Eye (tissue), 1 donor: Measurements from ENCODE around the gene NPAS3.
A peak's percentile ranks its signal among the peaks of the same experiment; 100 is the strongest.

Source experiments
- DNase-seq: peaks from one replicate; pipeline ENCODE4 v3.0.0-alpha.2; 2015

The NPAS3 gene

DNA sequence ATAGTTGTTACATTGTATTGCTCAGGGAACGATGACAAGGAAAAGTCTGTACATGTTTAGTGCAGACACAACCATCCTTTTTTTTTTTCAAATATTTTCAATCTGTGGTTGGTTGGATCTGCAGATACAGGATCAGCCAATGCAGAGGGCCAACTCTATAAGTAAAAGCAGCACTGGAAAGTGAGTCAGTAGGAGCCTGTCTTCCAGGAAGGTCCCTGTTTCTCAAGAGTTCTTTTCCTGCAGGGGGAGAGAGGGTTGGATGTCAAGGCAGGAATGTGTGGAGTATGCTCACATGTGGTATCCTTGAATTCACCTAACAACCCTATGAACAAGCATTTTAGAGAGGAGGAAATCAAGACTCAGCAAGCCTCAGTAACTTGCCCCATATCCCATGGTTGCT, 409.1 kb downstream of the NPAS3 start:
- DNase-seq: no peak

DNA sequence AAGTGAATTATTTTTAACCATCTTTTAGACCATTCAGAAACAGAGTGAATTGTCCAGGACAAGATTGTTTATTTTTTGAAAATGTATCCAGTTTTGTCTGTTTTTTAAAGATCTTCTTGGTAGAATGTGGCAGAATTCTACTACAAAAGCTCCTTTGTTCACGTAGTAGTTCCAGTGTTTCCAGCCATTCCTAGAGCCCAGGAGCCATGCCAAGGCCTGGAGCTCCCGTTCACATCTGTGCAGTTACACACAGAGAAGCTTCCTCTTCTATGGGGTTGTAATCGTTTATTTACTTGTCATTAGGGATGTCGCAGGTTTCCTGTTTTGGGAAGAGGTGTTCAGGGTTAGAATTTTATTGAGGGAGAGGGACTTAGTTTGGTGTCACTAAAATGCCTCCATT, 409.8 kb downstream of the NPAS3 start:
- no peak for DNase-seq

DNA sequence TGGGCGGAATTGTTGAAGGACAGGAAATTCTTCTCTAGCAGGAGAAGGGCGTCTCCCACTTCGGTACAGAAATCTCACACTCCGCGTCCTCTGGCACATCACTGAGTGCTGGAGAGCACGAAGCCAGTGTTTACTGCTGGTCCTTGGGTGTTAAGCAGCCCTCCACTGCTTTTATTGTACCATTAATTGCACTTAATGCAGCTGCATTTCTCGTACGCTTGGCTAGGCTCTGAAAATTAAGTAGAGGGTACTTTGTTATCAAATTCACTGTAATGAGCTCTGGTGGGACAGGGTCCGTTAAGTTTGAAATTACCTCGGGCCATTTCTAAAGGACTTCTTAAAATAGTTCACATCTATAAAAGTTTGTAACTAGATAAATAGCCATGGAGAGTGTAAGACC, 411.2 kb downstream of the NPAS3 start:
- peak; percentile 65 for DNase-seq

DNA sequence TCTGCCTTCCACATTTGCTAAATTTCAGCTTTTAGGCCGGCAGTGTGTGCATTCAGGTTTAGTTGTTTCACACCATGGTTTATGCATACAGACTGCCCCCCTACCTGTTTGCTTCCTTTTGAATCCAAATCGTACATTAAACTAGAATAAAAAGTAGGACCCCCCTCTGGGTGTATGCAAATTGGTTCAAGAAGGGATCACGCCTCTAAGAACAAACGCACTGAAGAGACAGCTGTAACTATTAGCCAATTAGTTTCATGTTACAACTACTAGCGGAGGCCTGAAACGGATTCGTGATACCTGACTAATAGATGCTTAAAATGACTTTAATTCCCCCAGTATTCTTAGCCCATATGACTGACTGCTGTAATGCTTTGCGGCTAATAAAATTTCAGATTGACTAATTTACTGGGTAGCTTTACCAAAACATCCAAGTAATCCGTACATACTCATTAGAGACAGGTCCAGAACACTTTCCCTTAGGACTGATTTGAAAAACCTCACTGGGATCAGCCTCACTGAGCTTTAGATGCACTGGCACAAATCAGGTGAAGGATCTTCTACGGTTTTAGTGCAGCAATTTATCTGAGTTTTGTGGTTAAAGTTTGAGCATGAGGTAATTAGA, 411.8 kb downstream of the NPAS3 start:
- DNase-seq: peak; percentile 59

DNA sequence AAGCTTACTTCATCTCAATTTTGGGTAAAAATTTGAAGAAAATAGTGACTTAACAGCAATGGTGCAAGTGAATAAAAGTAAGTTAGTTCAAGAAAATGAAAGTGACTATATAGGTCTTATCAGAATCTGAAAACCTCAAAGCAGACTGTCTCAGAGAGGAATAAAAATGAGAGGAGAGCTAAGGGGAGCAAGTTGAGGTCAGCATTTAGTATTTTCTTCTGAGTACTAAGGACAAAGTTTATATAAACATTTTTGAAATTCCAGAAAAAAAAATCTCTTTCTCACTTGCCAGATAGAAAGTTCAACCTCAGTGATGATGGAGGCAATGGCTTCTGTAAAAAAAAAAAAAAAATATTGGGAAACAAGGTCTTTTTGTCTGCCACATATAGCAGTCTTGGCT, 414.1 kb downstream of the NPAS3 start:
- no peak for DNase-seq

DNA sequence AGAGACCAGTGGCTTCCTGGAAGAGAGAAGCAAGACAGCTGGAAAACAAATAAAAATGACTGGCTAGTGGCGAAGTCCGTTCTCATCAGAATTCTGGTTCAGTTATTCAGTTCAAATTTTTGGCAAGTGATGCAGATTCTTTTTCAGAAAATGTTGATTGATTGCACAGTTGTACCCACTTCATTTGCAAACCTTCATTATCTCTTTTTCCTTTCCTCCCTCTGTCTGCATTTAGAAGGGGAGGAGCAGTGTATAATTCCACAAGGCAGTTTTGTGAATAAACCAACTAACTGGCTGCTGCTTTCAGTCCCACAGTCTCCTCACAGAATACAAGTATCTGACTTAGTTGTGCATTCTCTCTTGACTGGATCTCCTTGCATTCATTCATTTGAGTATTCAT, 417.5 kb downstream of the NPAS3 start:
- DNase-seq: no peak

DNA sequence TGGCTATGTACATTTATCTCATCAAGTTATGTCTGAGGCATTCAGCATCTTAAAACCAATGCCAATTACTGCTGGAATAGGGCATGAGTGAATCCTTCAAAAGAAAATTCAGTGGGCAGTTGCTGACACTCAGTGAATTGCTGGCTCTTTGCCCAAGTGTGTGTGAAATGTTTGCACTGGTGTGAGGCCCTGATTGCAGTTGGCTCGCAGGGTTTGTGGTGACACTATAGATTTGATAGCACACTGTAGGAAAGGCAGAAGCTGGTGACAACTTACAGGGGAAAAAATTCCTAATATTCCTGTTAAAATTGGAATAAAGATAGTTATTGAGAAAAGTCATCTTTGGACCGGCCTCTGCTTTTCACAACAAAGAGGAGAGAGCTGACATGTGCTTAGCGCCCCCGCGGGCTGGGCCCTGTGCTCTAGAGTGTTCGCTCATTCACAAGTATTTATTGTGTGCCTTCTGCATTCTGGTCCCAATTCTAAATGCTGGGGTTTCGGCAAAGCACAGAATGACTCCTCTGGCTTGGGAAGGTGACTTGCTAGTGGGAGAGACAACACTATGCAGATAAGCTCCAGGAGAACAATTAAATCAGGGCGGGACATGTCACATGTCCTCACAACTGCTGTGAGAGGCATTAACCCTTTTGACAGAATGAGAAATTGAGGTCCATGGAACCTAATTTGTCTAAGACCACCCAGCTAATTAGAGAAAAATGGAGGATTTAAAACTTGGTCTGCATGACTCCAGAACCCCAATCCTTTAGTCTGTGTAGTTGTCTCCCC, 418.7 kb downstream of the NPAS3 start:
- peak; percentile 42 for DNase-seq

DNA sequence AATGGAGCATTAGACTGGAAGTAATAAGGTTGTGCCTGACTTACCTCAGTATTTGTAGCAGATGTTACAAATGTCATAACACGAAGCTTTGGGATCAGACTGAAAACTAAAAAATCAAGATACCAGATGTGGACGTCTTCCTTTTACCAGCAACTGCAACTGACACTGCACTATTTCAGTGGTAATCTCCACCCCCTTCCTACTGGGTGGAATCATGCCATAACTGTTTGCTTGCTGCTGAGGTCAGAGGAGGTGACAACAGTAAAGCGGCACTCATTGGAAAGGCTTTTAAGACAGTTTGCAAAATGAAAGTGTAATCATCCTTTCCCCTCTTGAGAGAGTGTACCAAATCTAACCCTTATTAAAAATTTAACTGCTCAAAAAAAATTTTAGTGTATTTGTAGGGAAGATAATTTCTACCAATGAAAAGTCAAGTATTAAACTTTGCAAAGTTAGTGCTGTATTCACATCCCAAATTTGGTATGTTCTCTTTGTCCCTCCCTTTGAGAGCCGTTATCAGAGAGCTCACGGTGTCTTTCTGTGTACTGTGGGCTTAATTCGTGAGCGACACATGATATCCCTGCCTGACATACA, 420.7 kb downstream of the NPAS3 start:
- DNase-seq: no peak

DNA sequence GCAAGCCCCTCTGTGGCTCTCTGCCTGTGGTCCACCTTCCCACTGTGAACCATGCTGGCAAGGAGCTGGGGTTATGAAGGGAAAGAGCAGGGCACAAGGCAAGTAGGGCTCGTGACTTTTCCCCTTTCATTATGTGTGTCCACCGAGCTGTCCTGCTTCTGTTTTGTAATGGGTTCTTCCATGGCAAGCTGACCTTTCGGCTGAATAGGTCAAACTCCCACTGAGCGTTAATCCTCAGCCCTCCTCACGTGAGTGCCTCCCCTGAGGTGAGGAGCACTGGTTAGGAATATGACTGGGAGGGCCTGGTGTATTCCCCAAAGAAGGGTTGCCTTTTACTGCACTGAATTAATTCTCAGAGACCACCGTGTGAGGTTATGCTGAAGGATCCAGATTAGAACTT, 424.3 kb downstream of the NPAS3 start:
- peak; percentile 37 for DNase-seq

DNA sequence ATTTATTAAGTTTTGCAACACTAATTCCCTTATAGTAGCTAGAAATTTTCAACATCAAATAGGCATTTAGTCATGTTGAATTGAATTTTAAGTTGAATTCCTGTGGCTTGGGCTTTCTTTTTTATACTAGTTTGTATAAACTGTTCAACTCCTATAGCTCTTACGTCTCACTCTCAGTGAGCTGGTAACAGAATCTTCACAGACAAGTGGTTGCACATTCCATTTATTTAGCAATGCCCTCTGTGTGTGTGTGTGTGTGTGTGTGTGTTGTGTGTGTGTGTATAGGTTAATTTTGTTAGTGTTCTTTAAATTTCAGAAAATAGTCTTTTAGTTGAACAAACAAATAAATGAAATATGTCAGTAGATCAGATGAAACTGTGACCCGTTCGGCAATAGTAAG, 425.0 kb downstream of the NPAS3 start:
- DNase-seq: no peak

DNA sequence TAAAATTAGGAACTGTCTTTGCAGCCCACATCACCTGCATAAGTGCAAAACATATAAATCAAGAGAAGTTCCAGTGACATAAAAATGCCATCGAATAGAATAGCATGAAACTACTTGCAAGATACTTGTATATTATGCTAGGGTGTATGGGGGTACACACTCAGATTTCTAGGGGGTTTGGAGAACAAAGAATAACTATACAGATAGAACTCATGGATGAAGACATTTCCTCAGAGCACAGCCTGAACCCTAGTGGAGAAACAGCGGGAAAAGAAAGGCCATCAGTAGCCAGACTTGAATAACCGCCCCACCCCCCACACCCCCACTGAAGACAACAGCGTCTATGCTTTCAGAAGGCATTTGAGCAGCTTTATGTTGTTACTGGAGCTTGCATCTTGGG, 425.8 kb downstream of the NPAS3 start:
- peak; percentile 65 for DNase-seq

DNA sequence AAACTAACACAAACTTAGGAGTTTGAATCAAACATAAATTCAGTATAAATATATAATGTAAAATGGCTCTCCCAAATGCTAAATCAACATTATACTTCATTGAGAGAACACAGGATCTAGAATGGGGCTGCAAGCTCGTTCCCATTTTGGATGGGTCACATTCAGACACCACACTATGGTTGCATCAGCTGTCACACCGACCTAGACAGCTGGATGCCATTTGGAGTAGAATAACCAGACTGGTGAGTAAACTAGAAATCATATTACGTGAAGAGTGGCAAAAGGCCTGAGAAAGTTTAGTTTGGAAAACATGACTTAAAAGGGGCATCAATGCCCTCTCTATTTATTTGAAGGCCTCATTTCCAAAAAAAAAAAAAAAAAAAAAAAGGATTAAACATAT, 430.4 kb downstream of the NPAS3 start:
- no peak for DNase-seq

DNA sequence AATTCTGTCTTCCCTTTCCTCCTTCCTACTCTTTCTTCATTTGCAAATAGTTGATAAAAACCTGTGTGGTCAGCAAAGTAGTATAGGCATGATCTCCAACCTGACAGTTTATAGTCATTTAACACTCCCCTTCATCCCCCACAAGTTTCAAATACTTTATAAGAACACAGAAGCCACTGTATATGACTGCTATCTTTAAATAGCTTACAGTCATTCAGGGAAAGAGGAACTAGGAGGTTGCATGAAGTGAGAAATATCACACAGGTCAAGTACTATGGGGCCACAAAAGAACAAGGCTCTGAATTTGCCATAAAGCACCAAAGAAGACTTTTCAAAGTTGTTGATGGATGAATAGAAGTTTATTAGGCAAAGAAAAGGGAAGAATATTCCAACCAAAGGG, 431.3 kb downstream of the NPAS3 start:
- DNase-seq: no peak

DNA sequence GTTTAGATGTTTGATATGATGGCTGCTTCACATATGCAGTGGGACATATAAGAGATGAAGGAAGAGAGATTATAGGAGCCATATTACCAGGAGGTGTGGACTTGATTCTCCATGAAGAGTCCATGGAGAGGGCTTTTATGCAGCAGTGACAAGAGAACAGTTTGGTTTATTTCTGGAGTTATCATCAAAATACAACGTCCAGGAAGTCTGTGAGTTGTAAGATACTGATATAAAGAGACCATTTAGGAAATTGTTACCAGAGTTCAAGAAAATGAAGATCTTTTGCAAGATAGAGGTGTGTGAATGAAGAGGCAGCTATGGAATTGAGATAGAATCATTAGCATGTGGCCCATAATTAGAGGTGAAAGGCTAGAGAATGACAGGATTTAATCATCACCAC, 431.7 kb downstream of the NPAS3 start:
- no peak for DNase-seq

DNA sequence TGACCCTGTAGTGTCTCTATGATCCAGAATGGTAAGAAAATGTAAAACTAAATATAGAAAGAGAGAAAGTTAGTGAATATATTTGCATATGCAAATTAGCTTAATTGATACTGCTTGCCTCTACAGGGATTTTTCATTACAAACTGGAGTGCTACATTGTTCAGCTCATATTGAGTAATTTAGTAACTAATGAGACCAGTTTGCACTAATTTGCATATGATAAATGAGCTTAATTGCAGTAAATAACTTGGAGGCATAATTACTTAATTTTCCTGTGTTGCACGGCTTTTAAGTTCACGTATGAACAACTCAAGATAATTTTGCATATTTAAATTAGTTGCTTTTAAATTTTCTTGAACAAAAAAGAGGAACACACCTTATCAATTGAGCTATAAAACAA, 436.5 kb downstream of the NPAS3 start:
- no peak for DNase-seq

DNA sequence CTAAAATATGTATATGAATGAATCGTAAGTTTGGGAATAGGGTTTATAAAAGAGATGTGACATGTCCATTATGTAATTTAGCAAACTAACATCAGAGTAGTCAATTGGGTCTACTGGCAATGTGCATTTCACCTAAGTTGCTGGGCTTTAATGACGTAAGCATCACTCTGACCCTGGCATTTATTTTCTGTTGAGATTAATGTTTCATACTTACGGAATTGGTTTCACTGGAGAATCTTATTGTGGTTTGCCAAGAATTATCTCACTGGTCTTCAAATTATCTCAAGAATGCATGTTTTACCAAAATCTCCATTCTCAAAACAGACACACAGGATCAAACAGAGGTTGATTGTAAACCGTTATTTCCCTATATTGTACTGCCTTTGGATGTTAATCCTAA, 437.1 kb downstream of the NPAS3 start:
- DNase-seq: no peak

DNA sequence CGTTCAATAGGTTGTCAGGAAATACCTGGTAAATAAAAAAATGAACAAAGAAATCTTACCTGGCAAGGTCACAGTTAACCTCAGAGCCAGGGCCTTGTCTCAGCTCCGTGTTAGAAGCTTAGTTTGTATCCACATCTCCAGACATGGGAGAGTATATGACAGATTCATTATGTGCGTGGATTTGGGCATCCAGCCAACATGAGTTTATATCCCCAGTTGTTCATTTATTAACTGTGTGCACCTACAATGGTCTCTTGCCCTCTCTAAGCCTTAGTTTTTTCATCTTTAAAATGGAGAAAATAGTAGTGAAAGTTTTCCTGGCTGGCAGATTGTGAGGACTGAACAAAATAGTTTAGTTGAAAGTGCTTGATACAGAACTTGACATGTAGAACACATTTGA, 437.8 kb downstream of the NPAS3 start:
- DNase-seq: no peak

DNA sequence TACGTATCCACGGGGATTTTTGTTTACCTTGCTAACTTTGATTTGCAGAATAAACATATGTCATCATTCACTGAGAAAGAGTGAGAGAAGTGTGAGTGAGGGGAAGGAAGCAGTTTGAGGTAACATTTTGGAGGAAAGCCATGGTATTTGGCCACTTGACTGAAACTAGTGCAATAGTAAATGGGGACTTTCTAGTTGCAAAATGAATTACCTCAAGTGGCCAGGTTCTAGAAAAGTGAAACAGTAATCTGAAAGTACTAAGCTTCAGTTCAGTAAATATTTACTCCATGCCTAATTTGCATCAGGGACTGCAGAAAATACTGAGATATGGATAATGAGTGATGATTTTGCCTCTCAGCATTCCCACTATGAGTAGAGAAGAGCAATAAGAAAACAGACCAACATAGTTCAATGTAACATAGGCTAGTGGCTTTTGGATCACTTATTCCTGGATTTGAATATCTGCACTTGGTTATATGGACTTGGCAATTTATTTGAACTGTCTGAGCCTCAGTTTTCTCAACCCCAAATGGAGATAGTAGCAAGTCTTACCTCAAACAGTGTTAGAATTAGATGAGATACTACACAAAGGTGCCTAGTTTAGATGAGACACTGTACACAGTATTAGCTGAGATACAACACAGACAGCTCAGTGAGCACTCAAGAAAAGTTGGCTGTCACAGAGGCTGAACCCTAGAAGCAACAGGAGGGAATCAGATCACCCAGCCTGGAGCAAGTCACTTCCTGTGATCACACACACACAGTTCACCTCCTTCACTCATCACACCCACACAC, 439.1 kb downstream of the NPAS3 start:
- DNase-seq: no peak

DNA sequence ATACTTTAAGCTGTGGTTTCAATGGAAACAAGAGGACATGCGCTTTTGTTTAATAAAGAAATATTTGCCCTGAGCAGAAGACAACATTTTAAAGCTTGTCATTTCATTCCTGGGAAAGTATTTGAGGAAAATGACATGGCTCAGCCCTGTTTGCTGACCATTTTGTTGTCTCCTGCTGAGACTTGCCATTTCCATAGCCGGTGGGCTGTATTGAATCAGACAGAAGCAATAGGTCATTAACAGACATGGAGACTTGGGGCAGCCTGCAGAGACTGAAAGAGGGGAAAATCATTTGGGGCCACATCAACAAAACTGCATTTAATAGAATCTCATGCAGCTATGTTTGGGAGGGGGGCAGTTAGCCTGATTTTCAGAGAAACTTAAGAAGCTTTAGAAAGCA, 443.0 kb downstream of the NPAS3 start:
- DNase-seq: peak; percentile 58

DNA sequence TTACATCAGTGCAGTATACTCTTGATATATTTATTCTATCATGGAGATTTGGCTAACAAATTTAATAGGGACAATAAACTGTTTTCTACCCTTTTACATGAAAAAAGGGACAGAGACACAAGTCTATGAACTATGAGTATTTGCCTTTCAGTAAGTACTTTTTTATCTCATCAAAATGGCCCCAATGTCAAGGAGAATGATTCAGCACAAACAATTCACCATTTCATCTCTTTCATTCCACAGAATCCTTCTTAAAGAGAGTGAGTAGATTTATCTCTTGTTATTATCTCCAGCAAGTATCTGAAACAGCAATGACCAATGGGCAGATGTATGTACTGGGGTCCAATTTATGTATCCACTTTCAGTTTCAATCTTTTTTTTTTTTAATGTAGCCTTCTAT, 447.5 kb downstream of the NPAS3 start:
- DNase-seq: no peak

DNA sequence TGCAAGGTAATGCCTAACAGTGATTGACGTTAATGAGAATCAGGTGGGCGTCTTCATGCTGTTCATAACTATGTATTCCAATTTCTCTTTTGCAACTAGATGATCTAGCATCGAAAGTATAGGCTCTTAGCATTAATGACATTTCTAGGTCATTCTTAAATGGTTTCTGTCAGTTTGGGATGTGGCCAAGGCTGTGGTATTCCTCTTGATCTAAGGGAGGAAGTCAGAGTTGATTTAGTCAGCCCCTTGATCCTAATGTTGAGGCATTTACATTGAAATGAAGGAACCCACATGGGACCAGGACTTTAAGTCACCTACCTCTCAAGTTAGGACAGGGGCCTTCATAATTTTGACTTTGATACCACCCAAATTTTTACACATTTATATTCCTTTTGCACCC, 448.1 kb downstream of the NPAS3 start:
- peak; percentile 83 for DNase-seq

DNA sequence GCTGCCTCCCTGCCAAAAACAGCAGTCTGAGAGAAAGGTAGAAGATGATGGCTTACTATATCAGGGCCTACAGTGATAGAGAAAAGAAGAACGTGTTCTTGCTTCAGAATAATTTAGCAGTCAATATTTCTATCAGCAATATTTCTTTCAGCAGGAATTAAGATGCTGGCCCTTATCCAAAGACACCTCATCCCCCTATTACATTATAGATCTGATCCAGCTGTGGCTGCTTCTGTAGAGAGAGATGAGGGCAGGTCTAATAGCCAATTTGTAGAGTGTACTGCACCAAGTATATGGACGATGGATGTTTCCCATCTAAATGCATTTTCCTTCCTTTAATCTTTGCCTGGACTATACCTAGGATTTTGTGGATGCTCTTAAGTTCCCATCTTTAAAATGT, 451.7 kb downstream of the NPAS3 start:
- DNase-seq: no peak

DNA sequence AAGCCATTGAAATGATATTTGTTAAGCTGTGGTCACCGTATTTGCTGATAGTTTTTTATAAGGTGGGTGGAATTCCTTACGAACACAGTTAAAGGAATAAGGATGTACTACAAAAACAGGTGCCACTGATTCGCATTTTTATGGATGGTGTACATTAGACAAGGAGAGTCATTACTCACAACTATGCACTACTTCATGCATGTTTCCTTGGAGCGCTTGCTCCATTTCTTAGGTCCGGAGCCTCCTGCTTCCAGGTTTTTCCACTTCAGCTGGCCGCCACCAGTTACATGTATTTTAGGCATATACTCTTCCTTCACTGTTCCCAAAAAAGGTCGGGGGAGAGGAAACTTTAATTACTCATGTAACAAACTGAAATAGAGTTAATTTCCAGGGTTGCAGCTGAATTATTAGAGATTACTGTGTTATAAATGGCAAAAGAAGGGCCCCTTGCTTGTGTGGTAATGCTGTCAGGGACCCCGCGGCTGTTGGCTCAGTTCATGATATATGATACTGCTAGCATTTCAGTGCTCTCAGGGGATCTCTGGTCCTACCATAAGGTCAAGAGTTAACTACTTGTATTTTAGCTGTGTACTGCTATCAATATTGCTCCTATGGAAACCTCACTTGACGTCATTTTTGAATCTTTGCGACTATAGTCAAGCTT, 454.7 kb downstream of the NPAS3 start:
- peak; percentile 64 for DNase-seq
